Measurements from ENCODE around the gene GDI1. TPM values are rescaled to one million over a fixed set of nuclear protein-coding genes. Genes with fewer than 3 reads are reported as not detected.

The GDI1 gene
- total RNA-seq, 1 donor from 2014 or later, result 126 TPM

- DNase-seq (ENCODE audit: low spot score), result no peak
Measured at GRCh38 chrX:154481195-154481594, 44.2 kb downstream of the GDI1 start.

GRCh38 chrX:154481911-154482601 is 45.1 kb downstream of the GDI1 start:
- DNase-seq (ENCODE audit: low spot score), result no peak

- DNase-seq (ENCODE audit: low spot score), result no peak
Measured at GRCh38 chrX:154482786-154483185, 45.8 kb downstream of the GDI1 start.

- DNase-seq (ENCODE audit: low spot score), result no peak
Measured at GRCh38 chrX:154483325-154483724, 46.4 kb downstream of the GDI1 start.

GRCh38 chrX:154484255-154485149 is 47.5 kb downstream of the GDI1 start:
- DNase-seq (ENCODE audit: low spot score), result no peak

GRCh38 chrX:154485150-154486051 is 48.4 kb downstream of the GDI1 start:
- no peak for DNase-seq (ENCODE audit: low spot score)

- DNase-seq (ENCODE audit: low spot score), result no peak
Measured at GRCh38 chrX:154486052-154486395, 49.1 kb downstream of the GDI1 start.

GRCh38 chrX:154486396-154487207 is 49.6 kb downstream of the GDI1 start, which contains the start of gene UBL4A:
Gene UBL4A (minus strand): TSS chrX:154486615. CDS start chrX:154486584, 31 bp downstream.
- DNase-seq (ENCODE audit: low spot score), result peak; percentile 70

GRCh38 chrX:154487518-154488290 is 50.8 kb downstream of the GDI1 start:
- no peak for DNase-seq (ENCODE audit: low spot score)

GRCh38 chrX:154488336-154489075 is 51.6 kb downstream of the GDI1 start:
- no peak for DNase-seq (ENCODE audit: low spot score)

GRCh38 chrX:154489182-154489581 is 52.2 kb downstream of the GDI1 start:
- DNase-seq (ENCODE audit: low spot score), result no peak

- DNase-seq (ENCODE audit: low spot score), result no peak
Measured at GRCh38 chrX:154490021-154490413, 53.1 kb downstream of the GDI1 start.

- peak; percentile 93 for DNase-seq (ENCODE audit: low spot score)
Measured at GRCh38 chrX:154490414-154491083, 53.6 kb downstream of the GDI1 start, which contains the start of gene SLC10A3. Gene SLC10A3 (minus strand): TSS chrX:154490629. CDS start chrX:154488940, 1,689 bp downstream.

Other genes starting within 250 kb of the GDI1 start
- not detected for gene OPN1MW2, start 217.4 kb upstream of the GDI1 start, total RNA-seq
- gene OPN1MW3, start 179.6 kb upstream of the GDI1 start, total RNA-seq, result not detected
- gene TEX28, start 142.0 kb upstream of the GDI1 start, total RNA-seq, result not detected
- not detected for gene TKTL1, start 141.4 kb upstream of the GDI1 start, total RNA-seq
- gene FLNA, start 62.5 kb upstream of the GDI1 start, total RNA-seq, result 2,361 TPM
- gene EMD, start 57.9 kb upstream of the GDI1 start, total RNA-seq, result 80.4 TPM
- 3,238 TPM for gene RPL10, start 38.8 kb upstream of the GDI1 start, total RNA-seq
- gene DNASE1L1, start 27.9 kb upstream of the GDI1 start, total RNA-seq, result 27.0 TPM
- 49.5 TPM for gene TAFAZZIN, start 25.6 kb upstream of the GDI1 start, total RNA-seq
- 120 TPM for gene ATP6AP1, start 8.5 kb upstream of the GDI1 start, total RNA-seq
- gene FAM50A, start 7.0 kb downstream of the GDI1 start, total RNA-seq, result 48.6 TPM
- gene PLXNA3, start 21.1 kb downstream of the GDI1 start, total RNA-seq, result 54.0 TPM
- 17.5 TPM for gene LAGE3, start 42.1 kb downstream of the GDI1 start, total RNA-seq
- 20.4 TPM for gene UBL4A, start 49.5 kb downstream of the GDI1 start, total RNA-seq
- 23.4 TPM for gene SLC10A3, start 53.5 kb downstream of the GDI1 start, total RNA-seq
- gene FAM3A, start 79.1 kb downstream of the GDI1 start, total RNA-seq, result 46.3 TPM
- 52.3 TPM for gene G6PD, start 109.7 kb downstream of the GDI1 start, total RNA-seq
- gene IKBKG, start 110.5 kb downstream of the GDI1 start, total RNA-seq, result 28.5 TPM
- gene CTAG1A, start 148.0 kb downstream of the GDI1 start, total RNA-seq, result not detected
- not detected for gene CTAG1B, start 182.1 kb downstream of the GDI1 start, total RNA-seq
- not detected for gene CTAG2, start 216.4 kb downstream of the GDI1 start, total RNA-seq

Data from ureter (tissue), 1 donor.